ENCODE data around the gene SKAP1.
"Not testable (repeated sequence)": the region's sequence is repeated elsewhere in the genome, so short reads cannot be mapped to it uniquely, and the experiment has no call there.

Gene SKAP1

DNA sequence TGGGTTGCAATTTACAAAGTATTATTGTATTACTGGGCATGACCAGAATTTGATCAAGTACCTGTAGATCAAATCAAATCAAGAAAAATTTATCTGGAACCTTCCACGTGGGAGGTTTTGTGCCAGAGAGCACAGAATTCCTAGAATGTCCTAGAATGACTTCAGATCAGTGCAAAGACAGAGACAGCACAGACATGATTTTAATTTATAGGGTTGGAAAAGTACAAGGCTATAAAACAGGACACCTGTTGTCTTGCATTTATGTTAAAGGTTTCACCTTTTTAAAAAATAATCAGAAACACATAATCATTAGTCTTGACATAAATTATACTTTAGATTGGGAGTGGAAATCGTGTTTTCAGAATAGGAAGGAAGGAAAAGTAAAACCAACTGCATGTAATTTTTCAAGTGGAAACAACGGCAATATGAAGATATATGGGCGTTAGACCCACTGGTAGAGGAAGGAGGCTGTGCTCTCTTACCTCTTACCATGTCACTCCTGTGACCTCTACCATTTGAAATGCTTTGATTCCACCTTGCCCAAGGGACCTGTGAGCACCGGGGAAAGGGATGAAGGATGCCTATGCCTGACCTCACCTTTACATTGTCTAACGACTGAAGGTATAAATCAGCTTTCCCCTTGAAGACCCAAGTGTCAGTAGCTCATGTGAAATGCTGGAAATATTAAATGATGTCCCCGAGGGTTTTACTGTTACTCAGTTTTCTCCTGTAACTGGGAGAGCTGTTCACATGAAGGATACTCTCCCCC lies 222.1 kb downstream of the SKAP1 start:
- Mint-ChIP-seq H3K27me3 (no peaks in the 10 kb centered on the region), H3K4me1 (peaks cover 10% of the 10 kb centered on the region), H3K27ac (no peak overlapping the region), H3K36me3 (peaks cover 24% of the 10 kb centered on the region), H3K9me3 (no peaks in the 10 kb centered on the region), H3K4me3 (no peak overlapping the region)
- DNase-seq: no peak
- CTCF ChIA-PET: no interaction called here

DNA sequence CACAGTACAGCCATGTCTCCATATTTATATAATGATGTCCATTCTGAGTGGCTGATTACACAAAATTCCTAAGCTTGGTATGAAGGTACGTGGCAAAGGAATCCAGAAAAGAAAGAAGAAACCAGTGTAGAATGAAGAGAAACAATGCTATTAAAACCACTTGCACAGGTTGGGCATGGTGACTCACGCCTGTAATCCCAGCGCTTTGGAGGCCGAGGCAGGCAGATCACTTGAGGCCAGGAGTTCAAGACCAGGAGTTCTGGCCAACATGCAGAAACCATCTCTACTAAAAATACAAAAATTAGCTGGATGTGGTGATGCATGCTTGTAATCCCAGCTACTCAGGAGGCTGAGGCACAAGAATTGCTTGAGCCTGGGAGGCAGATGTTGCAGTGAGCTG lies 223.0 kb downstream of the SKAP1 start:
- CTCF ChIA-PET: interaction anchor here (0.9 kb wide), 1 partner anchor 22 kb away, joined by 3 read pairs; no protein-coding TSS in a partner anchor
- H3K4me3 Mint-ChIP-seq, DNase-seq, H3K27me3 Mint-ChIP-seq, H3K27ac Mint-ChIP-seq, H3K9me3 Mint-ChIP-seq, H3K4me1 Mint-ChIP-seq: not testable (repeated sequence)
- H3K36me3 Mint-ChIP-seq: peaks cover 22% of the 10 kb centered on the region

DNA sequence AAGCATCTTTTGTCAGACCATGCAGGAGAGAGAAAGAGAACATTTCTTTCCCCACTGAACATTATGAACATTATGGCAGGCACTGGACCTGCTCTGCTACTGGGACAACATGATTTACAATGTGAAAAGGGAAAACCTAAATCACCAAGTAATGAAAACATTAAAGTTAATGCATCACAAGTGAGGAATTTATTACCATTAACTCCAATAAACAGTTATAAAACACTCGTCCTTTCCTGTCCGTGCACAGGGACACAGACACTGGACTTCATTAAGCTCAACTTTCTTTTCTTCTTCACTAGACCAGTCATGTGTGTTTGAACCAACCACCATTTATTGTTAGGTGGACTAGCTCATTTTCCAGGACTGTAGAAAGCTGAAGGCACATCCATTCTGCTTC lies 227.1 kb downstream of the SKAP1 start:
- H3K27ac Mint-ChIP-seq: no peak overlapping the region
- peaks cover 33% of the 10 kb centered on the region for H3K36me3 Mint-ChIP-seq
- DNase-seq: no peak
- peaks cover 23% of the 10 kb centered on the region for H3K4me1 Mint-ChIP-seq
- no peaks in the 10 kb centered on the region for H3K9me3 Mint-ChIP-seq
- no peak overlapping the region for H3K4me3 Mint-ChIP-seq
- no peaks in the 10 kb centered on the region for H3K27me3 Mint-ChIP-seq
- CTCF ChIA-PET: no interaction called here

DNA sequence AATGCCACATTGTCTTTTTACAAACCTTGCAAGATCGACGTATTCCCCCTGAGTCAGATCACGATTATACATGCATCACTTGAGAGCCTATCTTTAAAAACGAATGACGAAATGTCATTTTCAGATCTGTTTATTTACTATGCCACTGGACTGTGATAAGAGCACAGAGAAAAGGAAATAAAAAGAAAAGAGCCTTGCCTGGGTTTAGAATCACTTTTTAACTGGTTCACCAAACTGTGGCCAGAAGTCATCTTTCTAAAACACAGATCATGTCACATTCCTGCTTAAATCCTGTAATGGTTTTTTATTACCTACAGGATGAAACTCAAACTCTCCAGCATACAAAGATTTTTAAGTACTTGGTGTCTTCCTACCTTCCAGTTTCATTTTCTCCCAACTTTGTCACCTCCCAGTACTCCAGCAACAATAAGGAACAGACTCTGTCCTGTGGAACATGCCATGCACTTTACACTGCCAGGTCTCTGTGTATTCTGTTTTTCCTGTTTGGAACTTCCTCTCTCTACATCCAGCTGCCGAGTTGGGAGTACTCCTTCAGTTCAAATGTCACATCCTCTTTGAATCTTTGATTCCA lies 231.0 kb downstream of the SKAP1 start:
- no peak for DNase-seq
- Mint-ChIP-seq H3K9me3 (no peaks in the 10 kb centered on the region), H3K27ac (peak overlapping the region; percentile 35), H3K27me3 (no peaks in the 10 kb centered on the region), H3K36me3 (peaks cover 42% of the 10 kb centered on the region), H3K4me3 (no peak overlapping the region), H3K4me1 (peaks cover 40% of the 10 kb centered on the region)
- CTCF ChIA-PET: no interaction called here

DNA sequence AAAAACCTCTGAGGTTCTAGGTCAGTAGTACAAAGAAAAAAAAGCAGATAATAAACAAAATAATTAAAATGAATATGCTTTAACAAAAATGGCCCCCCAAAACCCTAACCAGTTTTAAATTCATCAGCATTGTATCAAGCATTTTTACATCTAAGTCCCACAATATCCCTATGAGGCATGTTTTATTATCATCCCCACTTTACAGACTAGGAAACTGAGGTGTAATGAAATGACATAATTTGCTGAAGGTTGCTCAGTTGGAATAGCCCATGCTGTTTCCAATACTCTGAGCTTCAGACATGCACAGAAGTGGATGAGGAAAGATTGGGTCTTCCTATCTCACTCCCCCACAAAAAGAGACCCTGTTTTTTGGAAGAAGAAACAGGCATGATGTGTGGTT lies 234.1 kb downstream of the SKAP1 start:
- no peak for DNase-seq
- no peak overlapping the region for H3K27ac Mint-ChIP-seq
- CTCF ChIA-PET: no interaction called here
- no peaks in the 10 kb centered on the region for H3K9me3 Mint-ChIP-seq
- no peaks in the 10 kb centered on the region for H3K27me3 Mint-ChIP-seq
- H3K4me3 Mint-ChIP-seq: no peak overlapping the region
- H3K4me1 Mint-ChIP-seq: peaks cover 65% of the 10 kb centered on the region
- H3K36me3 Mint-ChIP-seq: peaks cover 63% of the 10 kb centered on the region

DNA sequence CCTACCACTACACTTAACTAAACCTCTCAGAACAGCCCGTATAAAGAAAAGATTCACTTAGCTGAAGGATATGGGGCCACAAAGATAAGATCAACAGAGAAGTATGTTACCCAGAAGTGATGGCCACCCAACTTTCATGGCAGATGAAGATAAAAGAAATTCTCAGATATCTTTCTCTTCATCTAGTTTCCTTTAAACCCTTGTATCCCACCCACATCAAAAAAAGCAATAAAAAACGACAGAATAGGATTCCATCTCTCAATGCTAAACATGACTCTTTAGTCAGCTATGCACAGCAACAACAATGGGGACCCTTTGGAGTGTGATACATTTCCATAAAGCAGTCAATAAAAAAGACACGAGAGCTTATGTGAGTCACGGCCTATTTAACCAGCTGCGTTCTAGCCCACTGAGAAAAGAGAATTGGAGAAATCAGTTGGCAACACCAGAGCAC lies 235.9 kb downstream of the SKAP1 start:
- Mint-ChIP-seq H3K27ac (peak overlapping the region; percentile 70), H3K27me3 (no peaks in the 10 kb centered on the region), H3K9me3 (no peaks in the 10 kb centered on the region), H3K36me3 (peaks cover 56% of the 10 kb centered on the region), H3K4me1 (peaks cover 58% of the 10 kb centered on the region), H3K4me3 (peak overlapping the region; percentile 0)
- CTCF ChIA-PET: interaction anchor here (1.0 to 1.1 kb wide), 2 partner anchors 18 to 26 kb away, joined by 3 to 4 read pairs; no protein-coding TSS in a partner anchor
- DNase-seq: peak; percentile 30

DNA sequence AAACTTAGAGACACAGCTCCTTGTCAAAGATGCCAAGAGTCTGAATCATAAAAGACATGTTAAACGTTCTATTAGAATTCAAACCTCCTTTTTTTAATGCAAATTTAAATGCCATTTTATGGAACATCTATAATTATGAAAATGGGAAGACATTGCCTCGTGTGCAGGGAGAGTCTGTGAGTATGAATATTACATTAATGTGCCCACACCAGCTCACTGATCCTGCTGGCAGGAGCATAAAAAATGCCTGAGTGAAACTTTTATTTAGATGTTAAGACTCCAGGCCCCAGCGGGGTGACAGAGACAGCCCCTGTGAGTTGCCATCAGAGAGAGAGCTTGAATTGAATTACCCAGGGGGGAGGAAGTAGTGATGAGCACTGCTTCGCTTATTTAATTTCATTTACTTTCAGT lies 237.7 kb downstream of the SKAP1 start:
- H3K4me1 Mint-ChIP-seq: peaks cover 50% of the 10 kb centered on the region
- peak overlapping the region; percentile 1 for H3K27ac Mint-ChIP-seq
- no peak for DNase-seq
- CTCF ChIA-PET: interaction anchor here (1.5 kb wide), 1 partner anchor 33 kb away, joined by 4 read pairs; no protein-coding TSS in a partner anchor
- no peaks in the 10 kb centered on the region for H3K27me3 Mint-ChIP-seq
- H3K9me3 Mint-ChIP-seq: no peaks in the 10 kb centered on the region
- H3K36me3 Mint-ChIP-seq: peaks cover 57% of the 10 kb centered on the region
- H3K4me3 Mint-ChIP-seq: no peak overlapping the region

DNA sequence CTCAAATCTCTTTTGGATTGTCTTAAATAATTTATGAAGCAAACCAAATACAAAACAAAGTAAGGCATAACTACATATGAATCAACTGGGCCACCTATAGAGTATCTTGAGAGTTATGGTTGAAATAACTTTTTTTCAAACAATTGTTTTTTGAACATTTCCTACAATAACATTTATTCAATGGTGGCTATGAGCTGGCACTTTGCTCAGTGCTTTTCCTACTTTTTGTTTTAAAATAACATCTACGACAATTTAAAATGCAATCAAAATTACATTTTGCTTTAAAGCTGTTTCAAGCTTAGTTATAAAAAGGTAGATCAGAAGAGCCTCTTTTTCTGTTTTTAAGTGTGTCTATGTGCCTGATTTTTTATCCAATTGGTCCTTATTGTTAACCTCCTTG lies 238.7 kb downstream of the SKAP1 start:
- no peak overlapping the region for H3K4me3 Mint-ChIP-seq
- DNase-seq: no peak
- peaks cover 46% of the 10 kb centered on the region for H3K4me1 Mint-ChIP-seq
- peaks cover 54% of the 10 kb centered on the region for H3K36me3 Mint-ChIP-seq
- no peaks in the 10 kb centered on the region for H3K27me3 Mint-ChIP-seq
- no peaks in the 10 kb centered on the region for H3K9me3 Mint-ChIP-seq
- no peak overlapping the region for H3K27ac Mint-ChIP-seq
- CTCF ChIA-PET: no interaction called here

DNA sequence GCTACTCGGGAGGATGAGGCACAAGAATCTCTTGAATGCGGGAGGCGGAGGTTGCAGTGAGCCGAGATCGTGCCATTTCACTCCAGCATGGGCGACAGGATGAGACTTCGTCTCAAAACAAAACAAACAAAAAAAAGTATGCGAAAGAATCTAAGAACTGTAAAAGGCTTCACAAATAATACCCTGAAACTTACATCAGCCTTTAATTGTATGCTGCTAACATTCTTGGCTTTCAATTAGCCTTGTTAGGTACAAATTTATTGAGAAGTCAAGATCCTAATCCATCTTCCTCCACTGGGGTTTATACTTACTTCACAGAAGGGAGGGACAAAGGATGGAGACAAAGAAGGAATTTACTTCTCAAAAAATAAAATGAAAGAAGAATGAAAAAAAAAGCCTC lies 239.1 kb downstream of the SKAP1 start:
- peaks cover 44% of the 10 kb centered on the region for H3K4me1 Mint-ChIP-seq
- CTCF ChIA-PET: no interaction called here
- no peaks in the 10 kb centered on the region for H3K27me3 Mint-ChIP-seq
- H3K9me3 Mint-ChIP-seq: no peaks in the 10 kb centered on the region
- H3K36me3 Mint-ChIP-seq: peaks cover 56% of the 10 kb centered on the region
- H3K27ac Mint-ChIP-seq: no peak overlapping the region
- H3K4me3 Mint-ChIP-seq: no peak overlapping the region
- no peak for DNase-seq

DNA sequence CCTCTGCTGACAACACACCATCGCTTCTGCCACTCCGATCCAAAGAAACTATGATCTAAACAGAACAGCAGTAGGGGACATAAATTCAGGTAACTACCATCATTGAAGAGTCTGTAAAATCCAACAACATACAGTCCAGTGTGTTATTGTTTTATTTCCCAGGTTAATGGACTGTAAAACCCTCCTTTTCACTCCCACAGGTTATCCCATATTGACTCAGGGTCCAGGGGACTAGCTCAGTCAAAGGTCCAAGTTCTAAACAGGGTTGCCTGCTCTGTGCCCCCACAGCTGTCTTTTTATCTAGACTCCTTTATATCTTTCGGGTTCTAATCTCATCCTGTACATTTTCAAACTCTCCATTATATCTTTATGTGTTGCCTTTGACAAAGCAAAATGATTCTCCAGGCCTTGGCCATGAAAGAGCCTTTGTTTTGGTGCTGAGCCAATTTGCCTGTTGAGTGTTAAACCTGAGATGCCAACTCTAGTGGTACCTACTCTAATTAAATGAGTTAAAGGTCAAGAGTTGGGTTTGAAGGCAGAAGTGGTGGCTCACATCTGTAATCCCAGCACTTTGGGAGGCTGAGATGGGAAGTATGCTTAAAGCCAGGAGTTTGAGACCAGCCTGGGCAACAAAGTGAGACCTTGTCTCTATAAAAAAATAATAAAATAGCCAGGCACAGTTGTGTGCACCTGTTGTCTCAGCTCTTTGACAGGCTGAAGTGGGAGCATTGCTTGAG lies 242.0 kb downstream of the SKAP1 start:
- no peak for DNase-seq
- CTCF ChIA-PET: no interaction called here
- Mint-ChIP-seq H3K36me3 (peaks cover 58% of the 10 kb centered on the region), H3K4me1 (peaks cover 17% of the 10 kb centered on the region), H3K27ac (peak overlapping the region; percentile 46), H3K4me3 (no peak overlapping the region), H3K27me3 (no peaks in the 10 kb centered on the region), H3K9me3 (no peaks in the 10 kb centered on the region)

DNA sequence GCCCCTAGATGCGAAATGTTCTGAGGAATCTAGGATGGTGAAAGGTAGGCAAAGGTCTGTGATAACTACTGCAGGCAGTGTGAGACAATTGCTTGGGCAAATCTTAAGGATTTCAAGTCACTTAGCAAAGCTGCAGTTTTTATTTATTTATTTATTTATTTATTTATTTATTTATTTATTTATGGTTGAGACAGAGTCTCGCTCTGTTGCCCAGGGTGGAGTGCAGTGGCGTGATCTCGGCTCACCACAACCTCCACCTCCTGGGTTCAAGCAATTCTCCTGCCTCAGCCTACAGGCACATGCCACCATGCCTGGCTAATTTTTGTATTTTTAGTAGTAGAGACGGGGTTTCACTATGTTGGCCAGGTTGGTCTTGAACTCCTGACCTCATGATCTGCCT lies 243.7 kb downstream of the SKAP1 start:
- H3K27ac Mint-ChIP-seq, H3K9me3 Mint-ChIP-seq, H3K4me3 Mint-ChIP-seq, H3K4me1 Mint-ChIP-seq, H3K27me3 Mint-ChIP-seq, CTCF ChIA-PET, DNase-seq: not testable (repeated sequence)
- H3K36me3 Mint-ChIP-seq: peaks cover 57% of the 10 kb centered on the region

DNA sequence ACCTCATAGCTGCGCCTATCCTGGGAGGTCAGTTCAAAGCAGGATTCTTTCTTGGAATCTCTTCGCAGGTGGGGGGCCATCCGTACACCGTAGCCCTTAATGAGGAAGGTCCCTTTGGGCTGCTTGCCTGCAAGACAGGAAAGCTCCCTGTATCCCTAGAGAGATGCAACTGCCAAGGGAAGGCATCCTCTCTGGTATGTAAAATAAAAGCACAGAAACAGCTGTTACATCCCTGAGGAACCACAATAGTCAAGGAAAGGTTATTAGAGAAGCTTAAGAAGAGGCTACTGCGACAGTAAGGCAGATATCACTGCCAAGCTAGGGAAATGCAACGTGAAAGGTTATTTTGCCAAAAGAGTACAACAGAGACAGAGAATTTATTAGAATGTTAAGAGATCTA lies 245.3 kb downstream of the SKAP1 start:
- no peak for DNase-seq
- H3K27ac Mint-ChIP-seq: no peak overlapping the region
- H3K36me3 Mint-ChIP-seq: peaks cover 69% of the 10 kb centered on the region
- H3K27me3 Mint-ChIP-seq: no peaks in the 10 kb centered on the region
- H3K4me3 Mint-ChIP-seq: no peak overlapping the region
- H3K4me1 Mint-ChIP-seq: peaks cover 6% of the 10 kb centered on the region
- H3K9me3 Mint-ChIP-seq: no peaks in the 10 kb centered on the region
- CTCF ChIA-PET: no interaction called here

DNA sequence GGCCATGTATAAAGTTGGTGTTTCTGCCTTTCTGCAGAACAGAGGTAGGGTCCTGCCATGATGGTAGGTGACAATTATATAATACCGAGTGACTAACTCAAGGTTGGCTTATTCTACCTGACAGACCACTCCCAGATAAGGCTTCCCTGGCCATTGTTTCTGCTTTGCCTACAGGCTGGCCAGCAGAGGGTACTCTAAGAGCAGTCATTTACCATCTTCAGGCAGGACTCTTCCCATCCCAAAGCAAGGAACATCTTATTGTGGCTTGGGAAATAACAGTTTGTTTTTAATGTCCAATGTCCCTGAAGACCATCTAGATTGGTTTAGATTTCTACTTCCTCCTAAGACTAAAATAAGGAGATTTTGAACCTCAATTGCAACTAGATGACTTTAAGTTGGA lies 248.4 kb downstream of the SKAP1 start:
- peaks cover 8% of the 10 kb centered on the region for H3K4me1 Mint-ChIP-seq
- no peaks in the 10 kb centered on the region for H3K27me3 Mint-ChIP-seq
- no peaks in the 10 kb centered on the region for H3K9me3 Mint-ChIP-seq
- no peak for DNase-seq
- H3K27ac Mint-ChIP-seq: no peak overlapping the region
- H3K36me3 Mint-ChIP-seq: peaks cover 77% of the 10 kb centered on the region
- CTCF ChIA-PET: no interaction called here
- no peak overlapping the region for H3K4me3 Mint-ChIP-seq

DNA sequence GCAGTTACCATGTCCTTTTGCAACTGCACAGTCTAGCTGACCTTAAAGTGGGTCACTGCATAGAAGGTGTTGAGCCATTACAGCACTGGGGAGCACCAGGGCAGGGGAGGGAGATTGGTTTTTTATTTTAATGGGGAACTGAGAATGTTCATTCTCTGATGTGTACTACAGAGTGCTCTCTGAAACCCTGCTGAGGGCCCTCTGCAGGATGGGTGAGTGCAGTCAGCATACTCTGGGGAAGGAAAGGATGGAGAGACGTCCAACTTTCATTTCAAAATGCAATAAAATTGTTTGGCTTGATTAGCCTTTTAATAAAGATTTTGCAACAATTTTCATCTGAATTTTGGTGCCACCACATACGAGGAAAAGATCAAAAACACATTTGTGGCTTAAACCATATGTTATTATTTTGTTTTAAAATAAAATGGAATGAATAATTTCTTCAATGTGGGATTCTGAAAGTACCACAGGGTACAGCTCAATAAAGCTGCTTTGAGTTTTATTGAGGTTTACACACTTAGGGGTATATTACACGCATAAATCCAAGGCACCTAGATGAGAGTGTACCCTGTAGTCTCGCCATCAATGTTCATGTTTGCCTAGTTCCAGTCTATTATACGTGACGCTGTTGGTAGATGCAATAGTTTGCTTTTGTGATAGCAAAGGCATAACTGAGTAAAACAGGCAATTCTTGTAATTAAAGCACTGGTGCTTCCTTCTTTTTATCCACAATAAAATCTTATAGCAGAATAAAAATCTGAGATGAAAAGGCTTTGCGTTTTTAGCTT lies 249.0 kb downstream of the SKAP1 start:
- Mint-ChIP-seq H3K4me1 (peaks cover 8% of the 10 kb centered on the region), H3K27ac (no peak overlapping the region), H3K9me3 (no peaks in the 10 kb centered on the region), H3K36me3 (peaks cover 79% of the 10 kb centered on the region), H3K27me3 (no peaks in the 10 kb centered on the region), H3K4me3 (no peak overlapping the region)
- DNase-seq: no peak
- CTCF ChIA-PET: no interaction called here
